ENCODE measurements around the gene PLVAP. TPM values are rescaled to one million over a fixed set of nuclear protein-coding genes. Genes with fewer than 3 reads are reported as not detected.
A peak's percentile ranks its signal among the peaks of the same experiment; 100 is the strongest.

PLVAP gene
- total and polyA plus RNA-seq, 11 donors: 7.1 to 52.8 (median 24.5) TPM

GRCh38 chr19:17335575-17335974 lies 41.6 kb downstream of the PLVAP start:
- Histone ChIP-seq H3K4me1 (peaks cover 0 to 40% (median 28%) of the 10 kb centered on the region in 12 donors), H3K9me3 (no peaks in the 10 kb centered on the region), H3K27ac (peak overlapping the region in 1 of 12 donors; percentile 94), H3K27me3 (no peaks in the 10 kb centered on the region), H3K36me3 (peaks cover 0 to 7% (median 0%) of the 10 kb centered on the region in 9 donors), H3K4me3 (peak overlapping the region in 6 of 12 donors; percentile 78 to 93 (median 80))
- TF ChIP-seq, protein P1, sequence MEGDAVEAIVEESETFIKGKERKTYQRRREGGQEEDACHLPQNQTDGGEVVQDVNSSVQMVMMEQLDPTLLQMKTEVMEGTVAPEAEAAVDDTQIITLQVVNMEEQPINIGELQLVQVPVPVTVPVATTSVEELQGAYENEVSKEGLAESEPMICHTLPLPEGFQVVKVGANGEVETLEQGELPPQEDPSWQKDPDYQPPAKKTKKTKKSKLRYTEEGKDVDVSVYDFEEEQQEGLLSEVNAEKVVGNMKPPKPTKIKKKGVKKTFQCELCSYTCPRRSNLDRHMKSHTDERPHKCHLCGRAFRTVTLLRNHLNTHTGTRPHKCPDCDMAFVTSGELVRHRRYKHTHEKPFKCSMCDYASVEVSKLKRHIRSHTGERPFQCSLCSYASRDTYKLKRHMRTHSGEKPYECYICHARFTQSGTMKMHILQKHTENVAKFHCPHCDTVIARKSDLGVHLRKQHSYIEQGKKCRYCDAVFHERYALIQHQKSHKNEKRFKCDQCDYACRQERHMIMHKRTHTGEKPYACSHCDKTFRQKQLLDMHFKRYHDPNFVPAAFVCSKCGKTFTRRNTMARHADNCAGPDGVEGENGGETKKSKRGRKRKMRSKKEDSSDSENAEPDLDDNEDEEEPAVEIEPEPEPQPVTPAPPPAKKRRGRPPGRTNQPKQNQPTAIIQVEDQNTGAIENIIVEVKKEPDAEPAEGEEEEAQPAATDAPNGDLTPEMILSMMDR (IDR thresholded peaks at IDR 0.05): no peak
- TF ChIP-seq POLR2A (IDR thresholded peaks at IDR 0.05): no peak
- intact Hi-C loops (cut with DNase I): loop anchor here in 1 of 10 donors (2.0 kb wide), 1 partner anchor 27 kb away; the partner anchor contains the start of gene DDA1
- no peak for ATAC-seq
- 66 to 73% (median 72%) methylated on average over 10 of the region's 10 CpGs for WGBS, 4 donors
- DNase-seq: no peak

DNA sequence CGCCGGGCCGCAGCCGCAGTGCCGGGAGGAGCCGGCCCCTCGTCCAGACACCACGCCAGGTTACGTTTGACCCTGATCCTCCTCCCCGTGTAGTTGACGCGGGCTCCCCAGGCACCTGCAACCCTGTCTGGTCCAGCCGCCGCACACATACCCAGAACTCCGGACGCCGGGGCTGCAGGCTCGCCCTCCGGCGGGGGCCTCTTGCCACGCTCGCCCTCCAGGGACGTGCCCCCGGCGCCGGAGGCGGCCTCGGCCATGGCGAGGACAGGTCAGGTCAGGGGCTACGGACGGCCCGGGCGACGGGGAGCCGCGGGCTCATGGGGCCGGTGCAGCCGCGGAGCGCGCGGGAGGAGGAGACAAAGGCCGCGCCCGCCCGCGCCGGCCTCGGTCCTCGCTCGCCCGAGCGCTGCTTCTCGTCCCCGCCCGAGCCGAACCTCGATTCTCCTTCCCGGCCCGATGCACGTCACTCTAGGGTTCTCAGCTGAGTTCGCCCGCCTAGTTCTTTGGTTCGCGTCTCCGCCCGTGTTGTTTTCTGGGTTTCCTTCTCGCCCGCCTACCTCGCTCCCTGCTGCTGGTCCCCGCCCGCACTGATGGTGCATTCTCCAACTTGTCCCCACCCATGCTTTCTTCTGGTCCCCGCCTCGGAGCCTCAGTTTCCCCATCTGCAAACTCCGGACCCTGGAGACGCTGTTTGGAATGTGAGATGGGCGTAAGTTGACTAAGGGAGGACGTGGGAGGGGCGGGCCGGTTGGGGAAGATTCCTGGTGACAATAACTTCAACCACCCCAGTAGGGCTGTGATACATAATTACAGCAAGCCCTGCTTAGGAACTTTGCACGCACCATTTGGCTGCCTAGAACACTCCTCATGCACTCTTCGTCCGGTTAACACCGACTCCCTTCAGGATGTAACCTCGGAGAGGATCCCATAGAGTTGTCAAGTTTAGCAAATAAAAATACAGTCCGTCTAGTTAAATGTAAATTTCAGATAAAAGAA lies 42.4 kb downstream of the PLVAP start, which contains the start of gene ANO8:
TSS of gene ANO8 (minus strand) at position 442 of the 996 bp plus-strand sequence. CDS start at position 257, 185 bp downstream.
- Histone ChIP-seq H3K27me3 (peaks cover 0 to 7% (median 0%) of the 10 kb centered on the region in 9 donors), H3K4me3 (peak within 1 kb of the TSS; percentile 47 to 93 (median 79)), H3K9me3 (no peaks in the 10 kb centered on the region), H3K27ac (peak within 1 kb of the TSS in 11 of 12 donors; percentile 56 to 81 (median 71)), H3K36me3 (peaks cover 0 to 10% (median 0%) of the 10 kb centered on the region in 9 donors), H3K4me1 (peaks cover 0 to 40% (median 28%) of the 10 kb centered on the region in 12 donors)
- ATAC-seq: peak; percentile 54 to 85 (median 78)
- peak; percentile 95 to 98 (median 97) for DNase-seq
- WGBS, 4 donors: 2 to 4% (median 3%) methylated on average over 57 to 86 of the region's 86 CpGs
- intact Hi-C loops (cut with DNase I): loop anchor here in 1 of 10 donors (2.0 kb wide), 1 partner anchor 26 kb away; the partner anchor contains the start of gene DDA1
- TF ChIP-seq POLR2A (IDR thresholded peaks at IDR 0.05): peak in 1 of 2 donors; percentile 69
- TF ChIP-seq, protein P1 (IDR thresholded peaks at IDR 0.05): no peak

DNA sequence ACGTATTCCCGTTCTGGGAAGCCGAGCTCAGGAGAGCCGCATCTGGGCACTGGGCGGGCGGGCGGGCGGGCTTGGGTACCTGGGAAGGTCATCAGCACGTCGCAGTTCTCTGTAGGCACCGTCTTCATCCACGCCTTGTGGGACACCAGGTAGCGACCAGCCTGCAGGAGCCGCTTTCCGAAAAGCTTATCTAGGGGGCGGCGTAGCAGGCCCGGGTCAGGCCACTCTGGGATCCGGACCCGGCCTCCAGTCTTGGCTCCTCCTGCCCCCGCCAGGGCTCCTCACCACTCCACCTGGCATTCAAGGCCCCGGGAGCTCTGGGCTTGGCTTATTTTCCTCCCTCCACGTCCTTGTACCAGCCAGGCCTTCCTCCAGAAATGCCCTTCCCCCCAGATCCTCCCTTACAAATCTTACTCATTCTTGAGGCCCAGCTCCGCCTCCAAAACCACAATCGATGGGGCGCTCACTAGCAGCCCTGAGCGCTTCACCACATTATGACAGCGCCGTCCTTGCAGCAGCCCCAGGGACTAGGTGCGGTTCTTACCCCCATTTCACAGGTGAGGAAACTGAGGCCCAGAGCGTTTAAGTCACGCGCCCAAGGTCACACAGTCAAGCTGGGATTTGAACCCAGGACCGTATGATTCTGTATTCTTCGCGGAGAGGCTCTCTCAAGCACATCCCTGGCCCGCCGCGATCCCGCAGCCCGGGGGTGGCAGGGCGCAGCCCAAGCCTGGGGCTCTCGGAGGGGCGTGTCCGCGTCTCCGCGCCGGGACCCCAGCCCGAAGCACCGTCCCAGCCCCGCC lies 43.3 kb downstream of the PLVAP start:
- Histone ChIP-seq H3K4me1 (peaks cover 0 to 48% (median 30%) of the 10 kb centered on the region in 12 donors), H3K27me3 (peaks cover 0 to 15% (median 0%) of the 10 kb centered on the region in 9 donors), H3K9me3 (no peaks in the 10 kb centered on the region), H3K4me3 (peak overlapping the region; percentile 47 to 93 (median 79)), H3K27ac (peak overlapping the region in 11 of 12 donors; percentile 56 to 81 (median 71)), H3K36me3 (peaks cover 0 to 7% (median 0%) of the 10 kb centered on the region in 9 donors)
- no peak for TF ChIP-seq POLR2A (IDR thresholded peaks at IDR 0.05)
- TF ChIP-seq, protein P1 (IDR thresholded peaks at IDR 0.05): no peak
- ATAC-seq (no peak), DNase-seq (no peak)
- intact Hi-C loops (cut with DNase I): loop anchor here in 2 of 10 donors (2.0 kb wide), 2 partner anchors 23 to 25 kb away; partner anchors contain the start of gene DDA1 (in 1 of the 2)
- 44 to 71% (median 55%) methylated on average over 30 to 52 of the region's 52 CpGs for WGBS, 4 donors
